NCI-H82 treated with DMSO at 0.1 percent for 48 hours (cell line): ENCODE results near the gene NEMP1.
"Not testable (repeated sequence)": the region's sequence is repeated elsewhere in the genome, so short reads cannot be mapped to it uniquely, and the experiment has no call there.

Experiments used
- DNase-seq: peaks from one replicate; lab custom pipeline; 2025; ENCODE audit not compliant: unreplicated experiment; lab: John Stamatoyannopoulos, UW

The NEMP1 gene

DNA sequence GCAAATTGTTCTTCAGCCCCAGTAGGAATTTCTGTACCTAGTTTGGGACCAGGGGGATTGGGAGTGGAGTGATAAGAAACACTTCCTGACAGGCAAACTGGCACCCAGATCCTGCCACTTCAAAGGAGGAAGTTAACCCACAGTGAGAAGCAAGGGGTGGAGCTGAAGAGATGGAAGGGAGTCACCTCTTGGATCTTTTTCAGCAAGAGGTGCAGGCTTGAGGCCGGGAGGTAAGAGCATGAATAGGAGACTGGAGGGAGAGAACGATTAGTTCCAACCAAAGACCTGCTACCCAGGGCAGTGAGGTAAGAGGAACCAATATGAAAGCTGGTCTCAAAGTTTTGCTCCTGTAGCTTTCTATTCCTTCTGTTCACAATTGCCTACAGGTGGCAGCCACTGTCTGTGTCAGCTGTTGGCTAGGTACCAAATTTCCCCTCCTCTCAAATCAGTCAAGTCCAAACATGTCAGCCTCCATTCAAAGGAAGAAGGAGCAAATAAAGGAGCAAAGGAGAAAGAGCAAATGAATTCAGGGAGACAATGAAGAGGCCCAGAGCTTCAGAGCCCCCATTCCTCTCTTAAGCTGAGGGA lies 47.4 kb downstream of the NEMP1 start:
- no peak for DNase-seq

DNA sequence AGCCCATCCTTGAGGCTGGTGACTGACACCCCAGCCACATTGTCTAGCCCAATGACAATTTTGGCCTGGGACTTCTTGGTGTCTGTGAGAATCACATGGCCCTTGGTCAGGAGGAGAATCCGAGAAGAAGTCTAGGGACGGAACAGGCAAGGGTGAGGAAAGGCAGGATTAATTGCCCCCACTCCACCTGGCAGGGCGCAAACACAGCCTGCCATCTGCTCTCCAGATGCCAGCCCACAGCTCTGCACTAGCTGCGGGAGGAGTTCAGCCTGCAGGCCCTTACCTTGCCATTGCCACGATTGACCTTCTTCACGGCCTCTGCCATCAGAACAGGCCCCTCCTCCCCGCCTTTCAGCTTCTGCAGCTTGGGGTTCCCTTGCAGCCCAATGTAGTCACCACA lies 49.1 kb downstream of the NEMP1 start:
- no peak for DNase-seq

DNA sequence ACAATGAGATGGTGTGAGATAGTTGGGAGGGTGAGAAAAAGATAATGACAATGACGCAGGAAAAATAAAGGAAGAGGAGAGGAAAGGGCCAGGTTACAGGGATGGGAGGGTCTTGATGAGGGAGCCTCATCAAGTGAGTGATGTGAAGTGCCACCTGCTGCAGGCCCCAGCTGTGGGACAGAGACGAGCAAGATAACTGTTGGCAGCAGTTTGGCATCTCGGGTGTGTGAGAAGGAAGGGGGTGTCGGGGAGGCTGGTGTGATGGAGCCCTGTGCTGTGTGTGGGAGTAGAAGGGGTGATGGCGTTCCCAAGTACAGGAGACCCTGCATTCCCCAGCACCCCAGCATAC lies 50.8 kb downstream of the NEMP1 start:
- no peak for DNase-seq

DNA sequence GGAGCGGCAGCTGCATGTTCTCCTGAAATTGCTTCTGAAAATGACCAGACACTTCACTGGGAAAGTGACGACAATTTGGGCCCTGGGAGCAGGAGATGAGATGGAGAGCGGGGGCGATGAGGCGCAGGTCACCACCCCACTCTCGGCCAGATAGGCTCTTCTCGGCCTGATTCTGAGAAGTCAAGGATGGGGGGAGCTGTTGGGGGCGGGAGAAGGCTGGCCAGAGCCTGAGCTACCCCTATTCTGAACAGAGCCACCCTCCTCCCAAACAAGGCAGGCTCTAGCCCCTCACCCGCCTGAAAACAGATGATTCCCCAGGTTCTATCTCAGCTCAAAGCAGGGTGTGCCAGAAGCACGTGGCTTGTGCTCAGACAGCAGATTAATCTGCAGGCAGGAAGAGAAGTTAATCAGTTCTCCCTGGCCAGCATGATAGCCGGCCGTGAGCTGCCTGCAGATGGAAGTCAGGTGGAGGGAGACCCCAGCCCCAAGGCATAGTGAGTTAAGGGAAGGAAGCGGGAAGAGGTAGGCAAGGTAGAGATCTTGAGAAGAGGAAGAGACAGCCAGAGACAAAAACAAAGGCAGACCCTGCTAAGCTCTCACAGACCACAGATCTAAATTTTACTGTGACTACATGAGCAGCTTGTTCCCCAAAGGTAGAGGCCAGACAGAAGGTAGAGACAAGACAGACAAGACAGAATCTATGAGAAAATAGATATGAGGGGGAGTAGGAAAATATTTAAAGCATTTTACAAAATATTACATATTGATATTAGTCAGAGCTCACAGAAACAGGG lies 51.4 kb downstream of the NEMP1 start:
- no peak for DNase-seq

DNA sequence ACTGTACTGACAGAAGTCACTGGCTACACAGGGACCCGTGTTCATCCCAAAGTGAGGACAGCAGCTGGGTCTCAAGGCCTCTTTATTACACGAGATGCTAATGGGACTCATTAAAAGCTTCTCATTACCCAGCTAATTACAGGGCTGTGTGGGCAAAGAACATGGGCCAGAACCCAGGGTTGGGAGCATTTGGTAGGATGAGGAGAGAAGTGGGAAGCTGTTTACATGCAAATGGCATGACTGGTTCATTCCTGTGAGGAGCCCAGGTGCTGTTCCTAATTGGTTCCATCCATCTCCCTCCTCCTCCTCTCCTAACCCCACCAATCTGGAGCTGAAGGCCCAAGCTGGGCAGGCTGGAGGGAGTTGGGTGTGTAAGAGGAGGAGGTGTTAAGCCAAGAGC lies 53.4 kb downstream of the NEMP1 start:
- DNase-seq = no peak

DNA sequence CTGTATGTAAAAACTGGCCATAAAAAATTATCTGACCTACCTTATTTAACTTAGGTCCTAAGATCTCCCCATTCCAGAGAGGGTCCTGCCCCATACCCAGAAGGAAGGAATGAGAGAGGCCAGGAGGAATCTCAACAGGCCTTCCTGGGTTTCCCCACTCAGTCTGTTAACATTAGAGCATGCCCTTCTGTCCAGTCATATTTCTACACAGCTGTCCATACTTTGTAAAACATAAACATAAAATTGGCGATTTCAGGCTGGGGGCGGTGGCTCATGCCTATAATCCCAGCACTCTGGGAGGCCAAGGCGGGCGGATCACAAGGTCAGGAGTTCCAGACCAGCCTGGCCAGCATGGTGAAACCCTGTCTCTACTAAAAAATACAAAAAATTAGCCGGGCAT lies 56.3 kb downstream of the NEMP1 start:
- DNase-seq = not testable (repeated sequence)

DNA sequence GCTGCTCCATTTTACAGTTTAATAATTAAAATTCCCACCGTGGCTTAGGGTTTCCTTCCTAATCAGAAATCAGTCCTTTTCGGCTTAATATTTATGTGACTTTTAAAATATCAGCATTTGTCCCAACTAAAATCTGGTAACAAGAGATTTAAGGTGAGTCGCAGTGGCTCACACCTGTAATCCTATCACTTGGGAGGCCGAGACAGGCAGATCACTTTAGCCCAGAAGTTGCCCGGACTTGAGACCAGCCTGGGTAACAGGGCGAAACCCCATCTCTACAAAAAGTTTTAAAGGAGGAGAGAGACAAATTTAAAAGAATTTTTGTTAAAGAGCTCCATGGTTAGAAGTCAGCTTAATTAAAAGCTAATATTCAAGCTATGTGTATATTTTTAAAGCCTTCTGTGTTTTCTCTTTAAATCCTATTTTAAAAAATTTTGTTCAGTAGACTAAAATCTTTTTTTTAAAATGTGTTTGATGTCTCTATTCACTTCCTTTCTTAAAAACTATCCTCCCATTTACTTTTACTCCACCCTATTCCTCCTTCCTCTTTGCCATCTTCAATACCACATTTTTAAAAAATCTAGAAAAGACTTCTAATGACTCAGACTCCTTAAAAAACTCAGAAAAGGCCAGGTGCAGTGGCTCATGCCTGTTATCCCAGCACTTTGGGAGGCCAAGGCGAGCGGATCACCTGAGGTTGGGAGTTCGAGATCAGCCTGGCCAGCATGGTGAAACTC lies 58.4 kb downstream of the NEMP1 start:
- no peak for DNase-seq

DNA sequence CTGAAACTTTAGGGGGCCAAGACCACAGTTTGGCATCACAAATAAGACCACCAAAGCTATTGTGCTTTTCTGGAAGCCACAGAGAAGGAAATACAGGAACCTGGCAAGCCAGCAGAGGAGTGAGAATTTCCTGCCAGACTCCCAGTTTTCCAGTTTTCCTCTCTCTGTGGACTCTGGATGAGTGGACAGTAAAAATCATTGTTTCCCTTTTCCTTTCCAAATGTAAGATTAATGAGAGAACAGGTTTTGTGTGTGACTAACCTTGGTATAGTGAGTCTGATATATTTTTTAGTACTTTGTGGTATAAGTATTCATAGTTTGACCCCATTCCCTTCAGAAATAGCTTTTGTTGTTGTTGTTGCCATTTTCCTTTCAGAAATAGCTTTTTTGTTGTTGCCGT lies 59.7 kb downstream of the NEMP1 start:
- no peak for DNase-seq

DNA sequence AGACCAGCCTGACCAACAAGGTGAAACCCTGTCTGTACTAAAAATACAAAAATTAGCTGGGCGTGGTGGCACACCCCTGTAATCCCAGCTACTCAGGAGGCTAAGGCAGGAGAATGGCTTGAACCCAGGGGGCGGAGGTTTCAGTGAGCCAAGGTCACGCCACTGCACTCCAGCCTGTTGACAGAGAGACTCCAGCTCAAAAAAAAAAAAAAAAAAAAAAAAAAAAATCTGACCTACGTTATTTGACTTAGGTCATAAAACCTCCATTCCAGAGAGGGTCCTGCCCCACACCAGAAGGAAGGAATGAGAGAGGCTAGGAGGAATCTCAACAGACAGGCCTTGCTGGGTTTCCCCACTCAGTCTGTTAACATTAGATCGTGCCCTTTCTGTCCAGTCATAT lies 60.2 kb downstream of the NEMP1 start:
- not testable (repeated sequence) for DNase-seq

DNA sequence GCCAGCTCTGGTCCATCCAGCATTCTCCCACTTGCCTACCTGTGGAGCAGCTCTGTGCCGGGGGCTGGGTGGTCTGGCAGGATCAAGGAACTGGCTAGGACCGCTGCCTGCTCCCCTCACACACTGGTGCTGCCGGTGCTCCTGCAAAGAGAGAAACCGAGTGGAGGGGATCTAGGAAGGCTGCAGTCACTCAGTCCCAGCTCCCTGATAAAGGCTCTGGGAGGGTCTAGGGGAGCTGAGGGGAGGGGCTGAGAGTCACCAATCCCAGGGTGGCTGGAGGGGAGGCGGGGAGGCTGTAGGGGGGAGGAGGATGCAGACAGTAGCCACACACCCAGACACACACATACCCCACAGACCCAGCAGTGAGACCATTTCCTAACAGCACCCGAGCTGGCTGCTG lies 62.2 kb downstream of the NEMP1 start, which contains the start of gene TAC3:
TSS of gene TAC3 (minus strand) at position 182 of the 400 bp plus-strand sequence. CDS start 732 bp downstream, outside the sequence.
- no peak for DNase-seq

DNA sequence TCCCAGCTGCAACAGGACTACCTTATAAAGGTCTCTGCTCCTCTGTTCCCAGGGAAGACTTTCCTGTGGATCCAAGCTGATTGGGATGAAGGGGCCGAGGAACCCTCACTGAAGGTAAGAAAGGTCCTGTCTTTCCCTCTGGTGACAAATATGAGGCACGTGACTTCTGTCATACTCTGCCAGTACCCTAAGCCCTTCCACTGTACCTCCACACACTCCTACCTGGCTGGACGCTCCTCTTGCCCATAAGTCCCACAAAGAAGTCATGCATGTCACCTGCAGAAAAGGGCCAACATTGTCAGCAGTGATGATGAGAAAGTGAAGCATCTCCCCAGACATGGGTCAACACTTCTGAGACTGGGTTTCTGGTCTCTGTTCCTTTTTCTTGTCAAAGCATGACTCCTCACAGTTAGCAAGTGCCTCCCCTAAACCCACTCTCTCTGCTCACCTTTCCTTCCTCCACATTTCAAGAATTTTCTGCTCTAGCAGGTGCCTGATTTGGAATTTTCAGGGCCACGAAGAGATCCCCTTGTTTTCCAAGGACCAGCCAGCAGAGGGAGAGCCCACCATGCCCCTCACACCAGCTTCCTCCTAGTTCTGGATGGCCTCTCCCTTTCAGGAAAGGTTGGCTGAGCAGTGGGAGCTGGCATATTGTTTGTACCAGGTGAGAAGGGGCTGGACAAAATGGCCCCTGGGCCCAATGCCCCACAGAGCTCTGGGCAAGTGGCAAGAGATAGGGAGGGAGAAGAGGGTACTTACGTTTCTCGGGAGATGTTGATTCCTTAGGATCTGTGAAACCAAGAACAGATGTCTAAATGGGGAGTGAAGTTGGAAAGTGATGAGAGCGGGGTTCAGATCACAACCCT lies 65.8 kb downstream of the NEMP1 start:
- DNase-seq = no peak

DNA sequence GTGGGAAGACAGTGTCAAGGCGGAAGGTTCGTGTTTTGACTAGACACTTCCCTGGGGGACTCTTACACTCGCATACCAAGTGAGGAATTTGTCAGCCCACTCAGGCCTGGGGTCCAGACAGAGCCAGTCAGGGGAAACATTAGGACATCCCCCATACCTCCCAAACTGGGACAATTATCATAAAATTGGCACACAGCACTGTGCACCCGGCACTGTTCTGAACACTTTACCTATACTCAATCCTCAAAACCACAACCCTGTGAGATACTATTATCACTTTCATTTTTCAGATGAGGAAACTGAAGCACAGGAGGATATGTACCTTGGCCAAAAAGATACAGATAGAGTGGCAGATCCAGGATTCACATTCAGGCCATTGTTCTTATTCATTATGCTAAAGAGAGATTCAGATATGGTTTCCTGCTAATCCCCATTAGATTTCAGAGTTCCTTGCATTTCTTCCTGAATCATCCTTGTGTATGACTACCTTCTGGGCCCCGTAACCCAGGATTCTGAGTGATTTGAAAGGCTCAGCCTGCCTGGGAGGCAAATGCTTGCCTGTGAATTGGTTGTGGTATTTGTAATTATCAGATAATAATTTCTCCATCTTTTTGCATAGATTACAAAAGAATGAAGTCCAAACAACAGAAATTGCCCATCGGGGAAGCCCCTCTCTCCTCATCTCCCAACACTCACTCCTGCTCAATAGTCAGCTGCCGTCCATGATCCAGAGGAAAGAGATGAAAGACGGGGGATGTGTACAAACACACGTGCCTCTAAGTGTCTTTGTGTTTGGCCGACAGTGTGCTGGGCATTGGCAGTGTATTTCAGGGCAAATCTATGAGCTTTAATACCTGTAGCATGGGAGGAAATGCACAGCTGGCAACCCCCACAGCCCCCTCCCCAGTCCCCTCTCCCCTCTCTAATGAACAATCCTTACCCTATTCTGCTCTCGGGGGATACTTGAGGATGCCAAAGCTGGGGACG lies 66.9 kb downstream of the NEMP1 start:
- DNase-seq = no peak

DNA sequence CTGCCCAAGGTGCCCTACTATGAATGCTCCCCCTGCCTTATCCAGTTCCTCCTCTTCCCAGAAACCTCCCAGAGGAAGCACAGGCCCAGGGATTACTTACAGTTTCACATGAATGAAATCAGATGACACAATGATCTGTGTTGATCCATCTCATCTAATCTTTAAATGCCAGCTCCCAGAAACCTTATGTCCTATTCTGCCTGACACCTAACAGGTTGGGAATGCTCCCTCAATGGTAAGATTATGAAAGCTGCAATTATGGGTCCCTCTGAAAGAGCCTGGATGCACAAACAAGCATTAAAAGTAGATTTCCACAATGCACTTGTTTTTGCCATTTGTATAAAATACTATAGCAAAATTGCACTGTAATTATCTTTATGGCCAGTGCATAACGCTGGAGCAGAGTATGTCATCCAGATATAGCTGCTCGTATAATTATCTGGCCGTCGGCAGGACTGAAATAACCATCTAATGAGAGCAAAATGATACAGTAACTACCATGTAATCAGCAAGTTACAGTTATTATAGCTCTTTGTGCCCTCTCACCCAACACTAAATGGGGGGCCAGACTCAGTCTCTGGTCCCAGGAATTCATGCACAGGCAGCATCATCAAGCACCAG lies 67.9 kb downstream of the NEMP1 start:
- DNase-seq = no peak

DNA sequence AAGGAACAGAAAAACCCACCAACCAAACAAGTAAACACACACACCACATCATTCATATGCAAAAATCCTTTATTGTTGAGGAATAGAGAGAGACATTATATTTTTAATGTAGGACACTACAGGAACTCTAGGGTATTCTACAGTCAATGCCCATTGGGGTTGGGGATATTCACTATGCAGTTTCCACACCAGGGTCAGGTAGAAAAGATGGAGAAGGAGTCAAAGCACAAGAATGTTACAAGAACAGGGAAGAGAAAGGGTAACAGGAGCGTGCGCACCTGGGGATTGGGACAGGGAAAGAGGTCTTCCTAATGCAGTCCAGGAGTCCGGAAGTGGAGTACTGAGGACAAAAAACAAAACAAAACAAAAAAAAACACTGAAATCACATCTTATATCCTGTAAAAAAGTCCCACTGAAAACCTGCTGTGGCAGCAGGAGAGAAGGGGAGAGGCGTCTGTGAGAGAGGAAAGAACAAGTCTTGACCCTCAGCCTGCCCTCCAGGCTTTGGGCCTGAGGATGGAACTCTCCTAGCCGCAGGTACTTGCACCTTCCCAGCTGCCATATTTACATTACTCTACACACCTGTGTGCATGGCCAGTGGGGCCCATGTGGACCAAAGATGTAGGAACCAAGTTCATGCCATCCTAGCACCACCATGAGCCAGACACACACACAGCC lies 68.5 kb downstream of the NEMP1 start:
- DNase-seq = no peak

DNA sequence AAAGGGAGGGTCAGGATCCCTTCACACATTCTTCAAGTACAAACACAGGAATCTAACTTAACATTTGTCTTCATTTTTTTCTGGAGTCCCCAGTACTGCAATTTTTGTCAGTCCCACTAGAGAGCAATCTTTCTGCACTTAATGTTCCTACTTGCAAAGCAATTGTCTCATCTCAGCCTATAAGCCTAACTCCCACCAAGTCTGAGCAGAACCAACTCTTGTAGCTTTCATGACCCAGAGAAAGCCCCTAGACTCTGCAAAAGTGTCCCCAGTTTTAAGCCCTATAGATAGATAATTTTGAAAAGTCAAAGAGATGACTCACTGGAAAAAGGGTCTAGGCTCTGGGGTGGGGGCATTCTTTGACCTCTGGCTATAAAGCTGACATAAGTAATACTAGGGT lies 70.4 kb downstream of the NEMP1 start:
- peak; percentile 51 for DNase-seq

DNA sequence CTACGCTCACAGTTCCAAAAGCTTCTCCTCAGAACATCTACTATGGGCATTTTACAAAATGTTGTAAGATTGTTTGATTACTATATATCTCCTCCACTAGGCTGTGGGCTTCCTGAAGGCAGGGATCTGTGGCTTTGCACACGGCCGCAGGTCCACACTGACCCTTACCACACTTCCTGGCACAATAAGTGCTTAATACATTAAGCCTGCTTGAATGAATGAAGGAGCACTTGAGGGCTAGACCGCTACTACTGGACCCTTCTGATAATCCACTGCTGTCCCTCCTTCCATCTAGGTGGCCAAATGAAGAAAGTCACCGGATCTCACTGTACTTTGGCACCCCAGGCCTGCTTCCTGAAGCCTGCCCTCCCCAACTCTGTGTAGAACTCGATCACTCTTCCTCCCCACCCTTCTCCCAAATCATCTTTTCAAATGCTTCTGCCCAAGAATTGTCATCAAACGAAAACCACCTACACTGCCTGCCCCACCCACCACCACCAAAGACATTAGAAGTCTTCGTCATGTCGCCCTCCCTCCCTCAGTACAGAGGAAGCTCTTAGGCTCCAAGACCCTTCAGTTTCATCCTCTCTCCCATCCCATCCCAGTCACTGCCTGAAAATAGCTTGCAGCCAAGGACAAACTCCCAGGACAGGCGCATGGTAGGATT lies 71.6 kb downstream of the NEMP1 start:
- no peak for DNase-seq

DNA sequence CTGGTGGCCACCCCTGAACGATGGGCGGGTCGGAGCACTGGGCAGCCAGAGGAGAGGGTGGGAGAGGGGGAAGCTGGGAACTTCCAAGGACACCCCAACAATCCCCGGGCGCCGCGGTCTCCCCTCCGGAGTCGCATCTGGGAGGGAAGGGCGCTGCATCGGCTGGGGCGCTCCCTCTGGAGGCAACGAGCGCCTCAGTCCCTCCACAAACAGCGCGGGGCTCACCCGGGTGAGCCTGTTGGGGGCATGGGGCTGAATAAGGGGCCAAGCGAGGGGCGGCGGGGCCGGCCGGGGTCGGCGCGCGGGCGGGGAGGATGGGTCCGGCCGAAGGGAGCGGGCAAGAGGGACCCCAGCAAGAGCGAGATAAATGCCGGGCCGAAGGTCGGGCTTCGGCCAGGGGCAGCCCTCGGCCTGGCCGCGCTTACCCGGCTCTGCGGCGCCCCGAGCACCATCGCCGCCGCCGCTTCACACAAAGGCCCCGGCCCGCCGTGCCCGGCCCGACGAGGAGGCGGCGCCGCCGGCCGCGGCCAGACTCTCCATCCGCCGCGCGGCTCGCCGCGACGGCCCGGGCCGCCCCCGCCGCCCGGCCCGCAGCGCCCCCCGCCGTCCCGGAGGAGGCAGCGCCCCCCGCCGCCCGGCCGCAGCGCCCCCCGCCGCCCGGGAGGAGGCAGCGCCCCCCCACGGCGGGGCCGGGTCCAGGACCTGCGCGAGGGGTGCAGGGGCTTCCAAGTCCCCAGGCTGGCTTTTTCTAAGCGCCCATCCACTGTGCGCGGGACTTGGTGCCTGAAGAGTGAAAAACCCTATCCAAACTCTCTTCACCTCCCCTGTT lies 72.4 kb downstream of the NEMP1 start, which contains the start of gene ZBTB39:
TSS of gene ZBTB39 (minus strand) at position 567 of the 829 bp plus-strand sequence. CDS start 1,629 bp downstream, outside the sequence.
- DNase-seq = peak; percentile 24
